Spleen (tissue), 11 donors: ENCODE data around the gene THRAP3. TPM values are rescaled to one million over a fixed set of nuclear protein-coding genes. Genes with fewer than 3 reads are reported as not detected.

Experiments
- DNase-seq: peaks from one replicate; pipeline ENCODE4 v3.0.0-alpha.2; 2020
- H3K27ac ChIP-seq, 8 donors: fragments of 200-600 bp; sonication (generic) in 7 of 8; 1 replicate in 4 of 8; 2 replicates in 4 of 8; pipeline versions ENCODE4 v1.5.0 to v1.8.0; 2016 to 2021; ENCODE audit warnings: inconsistent platforms in 4 of 8, mild to moderate bottlenecking in 4 of 8, moderate library complexity in 1 of 8
- H3K27me3 ChIP-seq, 7 donors: fragments of 200-600 bp; sonication (generic) in 6 of 7; replicated peaks in 1 of 7; 1 replicate in 4 of 7; 2 replicates in 3 of 7; pipeline versions ENCODE4 v1.5.0 to v1.8.0; 2016 to 2021; ENCODE audit warnings: inconsistent platforms in 3 of 7, mild to moderate bottlenecking in 1 of 7
- H3K36me3 ChIP-seq, 6 donors: fragments of 200-600 bp; sonication (generic) in 5 of 6; 1 replicate in 4 of 6; 2 replicates in 2 of 6; pipeline versions ENCODE4 v1.5.0 to v1.8.0; 2016 to 2021; ENCODE audit warnings: inconsistent platforms in 2 of 6
- H3K4me1 ChIP-seq, 6 donors: fragments of 200-600 bp; sonication (generic) in 5 of 6; 1 replicate in 3 of 6; 2 replicates in 3 of 6; pipeline versions ENCODE4 v1.5.0 to v1.8.0; 2016 to 2021; ENCODE audit warnings: inconsistent platforms in 3 of 6
- H3K4me3 ChIP-seq, 8 donors: fragments of 200-600 bp; sonication (generic) in 7 of 8; 1 replicate in 4 of 8; 2 replicates in 4 of 8; pipeline versions ENCODE4 v1.5.0 to v1.8.0; 2016 to 2021; ENCODE audit warnings: inconsistent platforms in 4 of 8, mild to moderate bottlenecking in 4 of 8, moderate library complexity in 2 of 8
- H3K9me3 ChIP-seq, 8 donors: fragments of 200-600 bp; sonication (generic) in 7 of 8; 1 replicate in 4 of 8; 2 replicates in 4 of 8; pipeline versions ENCODE4 v1.5.0 to v1.8.0; 2016 to 2021; ENCODE audit warnings: inconsistent platforms in 4 of 8
- POLR2A ChIP-seq, 3 donors: fragments of 450-650 bp; IDR thresholded peaks; one replicate each; pipeline ENCODE4 v1.5.1; 2017; ENCODE audit warnings: antibody characterized with exemption in 3 of 3, mild to moderate bottlenecking in 1 of 3
- POLR2AphosphoS5 ChIP-seq, 3 donors: sonication (generic); formaldehyde crosslinking; IDR thresholded peaks; one replicate each; pipeline ENCODE4 v1.5.1; 2017; ENCODE audit warnings: antibody characterized with exemption in 3 of 3
- WGBS, 5 donors: extraction: QIAGEN DNeasy Blood & Tissue Kit in 3 of 5; methylation state at CpG; one replicate each; pipeline versions ENCODE4 v1.1.5 to v1.1.7; 2013 to 2018; 5-methylcytosine and 5-hydroxymethylcytosine counted together
- intact Hi-C: fragments of 100-400 bp; cut with DNase I; formaldehyde crosslinking; loops from one replicate; pipeline ENCODE4 v1.15.0; 2023; ENCODE audit warnings: low total_unique reads
- polyA plus RNA-seq, 3 donors: library from polyadenylated mRNA; stranded (reverse); fragments of 200-250 nt; gene quantifications; one replicate each; pipeline ENCODE4 v1.2.1, GENCODE V29; 2013
- total RNA-seq, 7 donors: library from RNA; depleted of rRNA in 3 of 7; stranded (reverse); fragments of >200 nt in 3 of 7; fragmentation: NEBNext Ultra II Directional in 4 of 7; extraction: Animal tissue kit (Norgen Biotek cat#: 25700) in 4 of 7; gene quantifications; one replicate each; pipeline versions ENCODE4 v1.1.0 to v1.2.1, GENCODE V29; 2016 to 2021
- TF ChIP-seq, protein P1 (sequence below), 11 experiments: fragments of 200-600 bp in 7 of 11; fragments of 450-650 bp in 4 of 11; sonication (generic) in 4 of 11; IDR thresholded peaks in 8 of 11; conservative IDR thresholded peaks in 3 of 11; 1 replicate in 7 of 11; 2 replicates in 4 of 11; pipeline versions ENCODE4 v1.4.0 to v1.8.0; 2016 to 2021; ENCODE audit warnings: antibody characterized with exemption in 11 of 11, inconsistent platforms in 4 of 11, mild to moderate bottlenecking in 1 of 11
- donor health status: healthy with polysubstance abuse.
- donor health status: DM: no; HTN: no; CAD: no; lungs with moderate emphysema.
- donor health status: DM: no; HTN: no; CAD: no.
- donor health status: Bipolar disorder and iron deficiency.
- donor health status: healthy.
- donor health status: DM: no; HTN: no; CAD: no.
- donor health status: DM: yes; HTN: yes; CAD: no.

THRAP3 gene
- total and polyA plus RNA-seq, 10 donors: 21.2 to 109 (median 86.4) TPM

DNA sequence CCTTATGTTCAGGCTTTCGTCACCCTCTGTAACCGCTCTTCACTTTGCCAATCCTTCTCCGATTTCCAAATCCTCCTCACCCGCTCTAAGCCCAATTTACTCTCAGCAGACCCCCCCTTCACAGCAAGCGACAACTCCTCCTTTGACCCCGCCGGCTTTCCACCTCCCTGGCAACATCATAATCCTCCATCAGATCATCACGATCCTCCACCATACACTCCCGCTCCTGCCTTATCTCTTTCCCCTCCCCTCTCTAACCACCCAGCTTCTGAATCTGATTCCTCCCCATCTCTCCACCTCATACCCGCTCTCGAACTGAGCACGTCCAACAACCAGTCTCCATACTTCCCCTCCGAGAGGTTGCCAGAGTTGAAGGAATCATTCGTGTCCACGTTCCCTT lies 106.7 kb downstream of the THRAP3 start:
- no peak for TF ChIP-seq POLR2AphosphoS5 (IDR thresholded peaks at IDR 0.05)
- TF ChIP-seq POLR2A (IDR thresholded peaks at IDR 0.05): no peak
- TF ChIP-seq, protein P1, sequence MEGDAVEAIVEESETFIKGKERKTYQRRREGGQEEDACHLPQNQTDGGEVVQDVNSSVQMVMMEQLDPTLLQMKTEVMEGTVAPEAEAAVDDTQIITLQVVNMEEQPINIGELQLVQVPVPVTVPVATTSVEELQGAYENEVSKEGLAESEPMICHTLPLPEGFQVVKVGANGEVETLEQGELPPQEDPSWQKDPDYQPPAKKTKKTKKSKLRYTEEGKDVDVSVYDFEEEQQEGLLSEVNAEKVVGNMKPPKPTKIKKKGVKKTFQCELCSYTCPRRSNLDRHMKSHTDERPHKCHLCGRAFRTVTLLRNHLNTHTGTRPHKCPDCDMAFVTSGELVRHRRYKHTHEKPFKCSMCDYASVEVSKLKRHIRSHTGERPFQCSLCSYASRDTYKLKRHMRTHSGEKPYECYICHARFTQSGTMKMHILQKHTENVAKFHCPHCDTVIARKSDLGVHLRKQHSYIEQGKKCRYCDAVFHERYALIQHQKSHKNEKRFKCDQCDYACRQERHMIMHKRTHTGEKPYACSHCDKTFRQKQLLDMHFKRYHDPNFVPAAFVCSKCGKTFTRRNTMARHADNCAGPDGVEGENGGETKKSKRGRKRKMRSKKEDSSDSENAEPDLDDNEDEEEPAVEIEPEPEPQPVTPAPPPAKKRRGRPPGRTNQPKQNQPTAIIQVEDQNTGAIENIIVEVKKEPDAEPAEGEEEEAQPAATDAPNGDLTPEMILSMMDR (IDR thresholded peaks at IDR 0.05 in 8 of 11, conservative IDR thresholded peaks at IDR 0.05 in 3 of 11): no peak
- peaks cover 5 to 31% (median 13%) of the 10 kb centered on the region in 6 donors for H3K4me1 ChIP-seq
- no peaks in the 10 kb centered on the region for H3K36me3 ChIP-seq
- intact Hi-C loops: no loop called here
- H3K4me3 ChIP-seq: no peak overlapping the region
- H3K9me3 ChIP-seq: no peaks in the 10 kb centered on the region
- DNase-seq: no peak
- WGBS, 5 donors: 89 to 95% (median 92%) methylated on average over 15 of the region's 15 CpGs
- no peak overlapping the region for H3K27ac ChIP-seq
- peaks cover 0 to 7% (median 0%) of the 10 kb centered on the region in 7 donors for H3K27me3 ChIP-seq

DNA sequence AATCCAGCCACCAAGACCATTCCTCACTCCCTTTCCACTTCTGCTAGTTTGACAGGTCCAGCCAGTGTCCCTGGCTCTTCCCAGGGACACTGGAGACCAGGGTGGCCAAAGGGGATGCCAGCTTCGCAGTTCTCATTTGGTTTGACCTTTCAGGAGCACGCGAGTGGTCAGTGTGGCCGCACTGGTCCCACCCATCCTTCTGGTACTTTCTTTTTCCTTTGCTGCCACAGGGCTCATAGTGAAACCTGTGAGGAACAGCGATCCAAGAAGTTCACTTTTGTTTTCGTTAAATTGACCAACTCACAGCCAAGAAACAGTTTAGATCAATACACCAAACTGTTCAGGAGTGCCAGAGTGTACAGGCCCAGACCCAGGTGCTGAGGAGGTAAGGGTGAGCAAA lies 113.6 kb downstream of the THRAP3 start:
- peaks cover 3 to 43% (median 23%) of the 10 kb centered on the region in 6 donors for H3K36me3 ChIP-seq
- TF ChIP-seq POLR2AphosphoS5 (IDR thresholded peaks at IDR 0.05): no peak
- TF ChIP-seq, protein P1 (IDR thresholded peaks at IDR 0.05 in 8 of 11, conservative IDR thresholded peaks at IDR 0.05 in 3 of 11): no peak
- no peak for TF ChIP-seq POLR2A (IDR thresholded peaks at IDR 0.05)
- WGBS, 5 donors: 68 to 84% (median 76%) methylated on average over 6 of the region's 6 CpGs
- no peak for DNase-seq
- peak overlapping the region in 3 of 8 donors; percentile 1 to 65 (median 6) for H3K27ac ChIP-seq
- no peak overlapping the region for H3K4me3 ChIP-seq
- no peaks in the 10 kb centered on the region for H3K9me3 ChIP-seq
- peaks cover 21 to 56% (median 44%) of the 10 kb centered on the region in 6 donors for H3K4me1 ChIP-seq
- intact Hi-C loops: no loop called here
- no peaks in the 10 kb centered on the region for H3K27me3 ChIP-seq

DNA sequence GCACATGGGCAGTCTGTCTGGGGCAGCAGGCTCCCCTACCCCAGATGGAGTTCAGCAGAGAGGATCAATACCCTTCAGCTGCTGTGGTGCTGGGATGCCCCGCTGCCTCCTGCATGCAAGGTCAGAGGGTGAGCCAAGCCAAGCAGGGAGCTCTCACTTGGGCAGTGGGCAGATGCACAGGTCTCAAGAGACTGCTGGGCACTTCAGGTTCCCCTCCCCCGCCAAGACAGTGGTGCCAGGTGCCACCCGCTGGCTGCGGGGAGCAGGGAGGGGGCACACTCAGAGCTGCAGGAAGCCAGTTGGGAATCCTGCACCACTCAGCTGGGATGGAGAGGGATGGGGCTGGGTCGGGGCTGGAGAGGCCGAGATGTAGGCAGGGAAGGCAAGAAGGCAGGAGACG lies 115.0 kb downstream of the THRAP3 start:
- intact Hi-C loops: no loop called here
- Histone ChIP-seq H3K4me3 (no peak overlapping the region), H3K27ac (peak overlapping the region in 5 of 8 donors; percentile 1 to 67 (median 52)), H3K36me3 (peaks cover 3 to 56% (median 32%) of the 10 kb centered on the region in 6 donors), H3K4me1 (peaks cover 29 to 69% (median 56%) of the 10 kb centered on the region in 6 donors), H3K27me3 (no peaks in the 10 kb centered on the region), H3K9me3 (no peaks in the 10 kb centered on the region)
- WGBS, 5 donors: 54 to 74% (median 61%) methylated on average over 7 of the region's 7 CpGs
- TF ChIP-seq POLR2AphosphoS5 (IDR thresholded peaks at IDR 0.05) (peak in 2 of 3 donors; percentile 25 to 59), POLR2A (IDR thresholded peaks at IDR 0.05) (no peak)
- TF ChIP-seq, protein P1 (IDR thresholded peaks at IDR 0.05 in 8 of 11, conservative IDR thresholded peaks at IDR 0.05 in 3 of 11): no peak
- no peak for DNase-seq

DNA sequence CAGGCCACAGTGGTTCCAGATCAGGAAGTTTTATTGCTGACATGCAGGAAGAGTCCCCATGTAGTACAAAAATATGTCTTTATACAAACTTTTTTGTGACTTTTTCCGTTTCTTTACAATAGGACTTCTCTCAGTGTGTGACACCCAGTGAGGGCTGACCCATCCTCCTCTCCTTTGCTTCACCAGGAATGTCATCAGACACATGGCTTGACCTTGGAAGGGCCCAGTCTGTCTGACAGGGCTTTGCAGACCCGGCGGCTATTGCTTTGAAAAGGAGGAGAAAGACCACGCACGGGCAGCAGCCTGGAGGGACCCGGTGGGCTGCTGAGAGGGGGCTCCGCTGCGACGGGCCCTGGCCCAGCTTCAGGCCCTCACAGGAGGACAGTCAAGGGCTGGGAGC lies 115.4 kb downstream of the THRAP3 start:
- no peak overlapping the region for H3K4me3 ChIP-seq
- no peak for TF ChIP-seq POLR2A (IDR thresholded peaks at IDR 0.05)
- no peak for TF ChIP-seq POLR2AphosphoS5 (IDR thresholded peaks at IDR 0.05)
- TF ChIP-seq, protein P1 (IDR thresholded peaks at IDR 0.05 in 8 of 11, conservative IDR thresholded peaks at IDR 0.05 in 3 of 11): no peak
- intact Hi-C loops: loop anchor here (10.0 kb wide), 1 partner anchor 75 kb away; no protein-coding TSS in a partner anchor
- peaks cover 29 to 73% (median 58%) of the 10 kb centered on the region in 6 donors for H3K4me1 ChIP-seq
- WGBS, 5 donors: 83 to 94% (median 86%) methylated on average over 9 of the region's 9 CpGs
- H3K9me3 ChIP-seq: no peaks in the 10 kb centered on the region
- H3K36me3 ChIP-seq: peaks cover 3 to 60% (median 35%) of the 10 kb centered on the region in 6 donors
- peak overlapping the region in 3 of 8 donors; percentile 52 to 67 (median 65) for H3K27ac ChIP-seq
- DNase-seq: no peak
- H3K27me3 ChIP-seq: no peaks in the 10 kb centered on the region
